Measurements from ENCODE around the gene PTBP3. TPM values are rescaled to one million over a fixed set of nuclear protein-coding genes. Genes with fewer than 3 reads are reported as not detected.

PTBP3 gene
- total RNA-seq, 1 donor from 2014 or later, result 94.0 TPM

DNA sequence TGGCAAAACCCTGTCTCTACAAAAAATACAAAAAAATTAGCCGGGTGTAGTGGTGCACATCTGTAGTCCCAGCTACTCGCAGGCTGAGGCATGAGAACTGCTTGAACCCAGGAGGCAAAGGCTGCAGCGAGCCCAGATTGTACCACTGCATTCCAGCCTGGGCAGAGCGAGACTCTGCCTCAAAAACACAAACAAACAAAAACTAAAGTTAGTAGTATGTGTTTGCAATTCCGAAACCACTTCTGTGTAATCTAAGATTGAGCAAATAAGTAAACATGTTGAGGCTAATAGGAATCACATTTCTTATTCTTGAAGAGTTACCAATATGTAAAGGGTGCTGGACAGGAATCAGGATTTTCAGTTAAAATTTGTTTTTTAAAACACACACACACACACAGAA, 88.3 kb downstream of the PTBP3 start:
- no peak overlapping the region for H3K27ac Mint-ChIP-seq (ENCODE audit: unreplicated experiment)
- H3K36me3 Mint-ChIP-seq (ENCODE audit: low read depth, unreplicated experiment), result no peaks in the 10 kb centered on the region
- DNase-seq (ENCODE audit: low spot score), result no peak
- no peak for TF ChIP-seq CTCF (IDR thresholded peaks at IDR 0.05; ENCODE audit: unreplicated experiment)
- H3K4me3 Mint-ChIP-seq (ENCODE audit: unreplicated experiment), result no peak overlapping the region
- no peaks in the 10 kb centered on the region for H3K4me1 Mint-ChIP-seq (ENCODE audit: unreplicated experiment)
- H3K9me3 Mint-ChIP-seq (ENCODE audit: unreplicated experiment), result no peaks in the 10 kb centered on the region
- no peaks in the 10 kb centered on the region for H3K27me3 Mint-ChIP-seq (ENCODE audit: unreplicated experiment)

GRCh38 chr9:112242147-112242804, 91.1 kb downstream of the PTBP3 start:
- no peak for TF ChIP-seq CTCF (IDR thresholded peaks at IDR 0.05; ENCODE audit: unreplicated experiment)
- H3K4me3 Mint-ChIP-seq (ENCODE audit: unreplicated experiment), result no peak overlapping the region
- H3K36me3 Mint-ChIP-seq (ENCODE audit: low read depth, unreplicated experiment), result no peaks in the 10 kb centered on the region
- H3K9me3 Mint-ChIP-seq (ENCODE audit: unreplicated experiment), result no peaks in the 10 kb centered on the region
- no peak for DNase-seq (ENCODE audit: low spot score)
- H3K4me1 Mint-ChIP-seq (ENCODE audit: unreplicated experiment), result peaks cover 3% of the 10 kb centered on the region
- no peak overlapping the region for H3K27ac Mint-ChIP-seq (ENCODE audit: unreplicated experiment)
- no peaks in the 10 kb centered on the region for H3K27me3 Mint-ChIP-seq (ENCODE audit: unreplicated experiment)

- Mint-ChIP-seq H3K36me3 (ENCODE audit: low read depth, unreplicated experiment) (no peaks in the 10 kb centered on the region), H3K27ac (ENCODE audit: unreplicated experiment) (no peak overlapping the region)
- no peak for TF ChIP-seq CTCF (IDR thresholded peaks at IDR 0.05; ENCODE audit: unreplicated experiment)
These were observed 91.9 kb downstream of the PTBP3 start for GRCh38 chr9:112241491-112241890.

GRCh38 chr9:112239708-112240107, 93.7 kb downstream of the PTBP3 start:
- H3K36me3 Mint-ChIP-seq (ENCODE audit: low read depth, unreplicated experiment), result no peaks in the 10 kb centered on the region
- H3K9me3 Mint-ChIP-seq (ENCODE audit: unreplicated experiment), result no peaks in the 10 kb centered on the region
- no peak overlapping the region for H3K4me3 Mint-ChIP-seq (ENCODE audit: unreplicated experiment)
- no peak overlapping the region for H3K27ac Mint-ChIP-seq (ENCODE audit: unreplicated experiment)
- peaks cover 3% of the 10 kb centered on the region for H3K4me1 Mint-ChIP-seq (ENCODE audit: unreplicated experiment)
- no peak for DNase-seq (ENCODE audit: low spot score)
- TF ChIP-seq CTCF (IDR thresholded peaks at IDR 0.05; ENCODE audit: unreplicated experiment), result no peak
- H3K27me3 Mint-ChIP-seq (ENCODE audit: unreplicated experiment), result no peaks in the 10 kb centered on the region

More at GRCh38 chr9:112241491-112241890, 91.9 kb downstream of the PTBP3 start:
- no peaks in the 10 kb centered on the region for H3K9me3 Mint-ChIP-seq (ENCODE audit: unreplicated experiment)
- H3K27me3 Mint-ChIP-seq (ENCODE audit: unreplicated experiment), result no peaks in the 10 kb centered on the region
- no peak for DNase-seq (ENCODE audit: low spot score)
- peaks cover 3% of the 10 kb centered on the region for H3K4me1 Mint-ChIP-seq (ENCODE audit: unreplicated experiment)
- no peak overlapping the region for H3K4me3 Mint-ChIP-seq (ENCODE audit: unreplicated experiment)

DNA sequence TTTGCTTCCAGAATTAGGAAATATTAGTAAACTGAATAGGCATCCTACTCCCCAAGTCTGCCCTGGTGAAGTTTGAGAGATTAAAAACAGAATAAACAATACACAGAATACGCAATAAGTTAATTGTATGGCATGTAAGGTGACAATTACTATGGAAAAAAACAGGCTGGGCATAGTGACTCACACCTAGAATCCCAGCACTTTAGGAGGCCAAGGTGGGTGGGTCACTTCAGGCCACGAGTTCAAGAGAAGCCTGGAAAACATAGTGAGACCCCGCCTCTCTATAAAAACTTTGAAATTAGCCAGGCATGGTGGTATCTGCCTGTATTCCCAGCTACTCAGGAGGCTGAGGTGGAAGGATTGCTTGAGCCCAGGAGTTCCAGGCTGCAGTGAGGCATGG, 94.1 kb downstream of the PTBP3 start:
- H3K4me1 Mint-ChIP-seq (ENCODE audit: unreplicated experiment), result peaks cover 3% of the 10 kb centered on the region
- no peaks in the 10 kb centered on the region for H3K36me3 Mint-ChIP-seq (ENCODE audit: low read depth, unreplicated experiment)
- H3K27ac Mint-ChIP-seq (ENCODE audit: unreplicated experiment), result no peak overlapping the region
- no peak overlapping the region for H3K4me3 Mint-ChIP-seq (ENCODE audit: unreplicated experiment)
- no peak for DNase-seq (ENCODE audit: low spot score)
- H3K27me3 Mint-ChIP-seq (ENCODE audit: unreplicated experiment), result no peaks in the 10 kb centered on the region
- no peaks in the 10 kb centered on the region for H3K9me3 Mint-ChIP-seq (ENCODE audit: unreplicated experiment)
- no peak for TF ChIP-seq CTCF (IDR thresholded peaks at IDR 0.05; ENCODE audit: unreplicated experiment)

Data from endothelial cell (in vitro differentiated cells).